Measurements from ENCODE around the gene CREBRF. TPM values are rescaled to one million over a fixed set of nuclear protein-coding genes. Genes with fewer than 3 reads are reported as not detected.
A peak's percentile ranks its signal among the peaks of the same experiment; 100 is the strongest.

The CREBRF gene
- total and polyA plus RNA-seq, 2 of the 4 experiments (the other 2 are of a cell fraction): 3.2 to 16.1 TPM

DNA sequence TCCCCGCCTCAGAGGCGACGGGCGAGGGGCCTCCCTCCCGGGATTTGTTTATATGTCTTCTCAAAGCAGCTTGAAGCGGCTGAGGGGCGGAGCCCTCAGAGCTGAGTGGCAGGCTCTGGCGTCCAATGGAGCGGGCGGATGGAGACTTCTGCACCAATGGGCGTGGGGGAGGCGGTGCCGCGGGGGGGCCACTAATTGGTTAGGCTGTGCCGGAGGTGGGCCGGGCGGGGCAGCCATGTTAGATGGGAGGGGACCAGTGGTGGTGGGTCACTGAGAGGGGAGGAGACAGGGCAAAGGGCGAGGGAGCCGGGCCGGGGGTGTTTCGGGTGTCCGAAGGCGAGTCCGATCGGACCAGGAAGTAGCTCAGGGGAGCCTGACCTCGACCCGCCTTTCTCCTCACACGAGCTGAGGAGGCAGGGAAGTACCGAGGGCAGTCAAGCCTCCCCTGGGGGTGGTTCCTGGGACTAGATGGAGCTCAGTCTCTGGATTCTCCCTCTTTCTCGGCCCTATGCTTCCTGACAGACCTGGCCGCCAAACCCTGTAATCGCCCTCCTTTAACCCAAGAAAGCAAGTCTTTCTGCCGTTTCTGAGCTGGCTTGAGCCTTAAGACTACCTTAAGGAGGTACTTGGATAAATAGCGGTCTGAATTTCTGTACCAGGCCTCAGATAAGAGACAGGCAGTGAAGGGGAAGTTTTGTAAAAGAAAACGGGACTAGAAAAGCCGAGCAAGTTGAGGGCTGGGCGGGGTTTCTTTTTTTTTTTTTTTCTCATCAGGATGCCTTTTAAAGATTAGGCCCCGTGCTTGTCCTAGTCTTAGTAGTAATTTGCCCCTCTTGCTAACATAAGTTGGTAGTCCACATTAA is 1.1 kb downstream of the CREBRF start:
- H3K27me3 ChIP-seq (ENCODE audit: control insufficient read depth, insufficient read depth, low read length): no peaks in the 10 kb centered on the region
- H3K9me1 ChIP-seq (ENCODE audit: insufficient read depth, low read length): 0 out of 2 replicates have a peak, but pooled peaks cover 3% of the 10 kb centered on the region
- in situ Hi-C loops (cut with MboI; ENCODE audit: low sequenced_read_pairs): no loop called here
- ATAC-seq (ENCODE audit: low read depth) (peak; percentile 87), DNase-seq (peak; percentile 97)
- H3K9me3 ChIP-seq (ENCODE audit: control insufficient read depth, insufficient read depth, low read length): no peaks in the 10 kb centered on the region
- H3K14ac ChIP-seq (replicated peaks; ENCODE audit: low read depth, low read length): peak overlapping the region; percentile 93
- H4K20me1 ChIP-seq (ENCODE audit: insufficient read depth, low read length): no peaks in the 10 kb centered on the region
- peak overlapping the region; percentile 84 for H3K23ac ChIP-seq (ENCODE audit: low read depth, low read length)
- H2AK9ac ChIP-seq (replicated peaks; ENCODE audit: low read depth, low read length, poor library complexity): peak overlapping the region; percentile 95
- CTCF ChIA-PET: interaction anchor here (0.6 to 1.1 kb wide), 5 partner anchors 47 to 357 kb away, joined by 3 to 7 read pairs (median 5); no protein-coding TSS in a partner anchor
- H3K9ac ChIP-seq (ENCODE audit: low read depth, low read length): peak overlapping the region; percentile 99
- H2BK15ac ChIP-seq (ENCODE audit: low read depth, low read length): peak overlapping the region; percentile 46; the same call in 1 of the 3 replicates
- H2BK120ac ChIP-seq (ENCODE audit: low read depth, low read length): peak overlapping the region; percentile 56
- 0% methylated on average over 18 of the region's 38 CpGs; no CpG with 5 or more reads in 1 of the 2 experiments for WGBS, 2 experiments (ENCODE audit: extremely low coverage in 2 of 2, insufficient read length in 1 of 2)
- peak overlapping the region; percentile 96 for H3K4me2 ChIP-seq (ENCODE audit: low read depth, low read length)
- intact Hi-C loops (cut with micrococcal nuclease): loop anchor here (1.0 to 5.0 kb wide), 4 partner anchors 37 to 345 kb away; no protein-coding TSS in a partner anchor
- H2BK5ac ChIP-seq (ENCODE audit: low read depth, low read length, poor library complexity, severe bottlenecking): peak overlapping the region; percentile 97
- H3K4me3 ChIP-seq (ENCODE audit: insufficient read depth, low read depth, low read length): peak overlapping the region; percentile 97
- peak overlapping the region; percentile 96 for H2AFZ ChIP-seq (replicated peaks; ENCODE audit: low read length, poor library complexity)
- H3K56ac ChIP-seq (ENCODE audit: extremely low read depth, insufficient read depth, low read length): peak overlapping the region; percentile 95
- H3K79me1 ChIP-seq (ENCODE audit: low read depth in 1 of 2, low read length in 2 of 2): peaks cover 7 to 17% of the 10 kb centered on the region in 2 experiments; a peak in 3 of 4 replicates
- POLR2A ChIA-PET (ENCODE audit: unreplicated experiment): interaction anchor here (0.5 to 1.0 kb wide), 7 partner anchors 58 to 488 kb away, joined by 3 to 7 read pairs (median 6); partner anchors contain the start of gene ATP6V0E1
- H2BK20ac ChIP-seq (ENCODE audit: low read depth, low read length): 0 out of 2 replicates have a peak overlapping the region, but pooled peaks have one; percentile 3
- peak overlapping the region; percentile 99 for H4K5ac ChIP-seq (ENCODE audit: low read depth, low read length)
- peak overlapping the region; percentile 90 for H3K27ac ChIP-seq (ENCODE audit: insufficient read depth, low read length)
- BruUV-seq (replicated peaks): TSS peak; percentile 40
- peak overlapping the region; percentile 52 to 92 for H4K8ac ChIP-seq (ENCODE audit: low read depth in 2 of 2, low read length in 2 of 2)
- peak overlapping the region; percentile 88 for H3K4ac ChIP-seq (ENCODE audit: low read depth, low read length)
- peak overlapping the region; percentile 98 for H3K18ac ChIP-seq (ENCODE audit: low read depth, low read length)
- peaks cover 4% of the 10 kb centered on the region; the same call in 1 of the 2 replicates for H3K36me3 ChIP-seq (ENCODE audit: control insufficient read depth, insufficient read depth, low read length)
- peak overlapping the region; percentile 68; the same call in 1 of the 2 replicates for H2AK5ac ChIP-seq (ENCODE audit: low read depth, low read length)
- no peaks in the 10 kb centered on the region; the same call in 1 of the 2 replicates for H3K4me1 ChIP-seq (ENCODE audit: control insufficient read depth, insufficient read depth, low read length)
- dilution Hi-C loops (cut with HindIII; ENCODE audit: low sequenced_read_pairs, unreplicated experiment): no loop called here
- peak overlapping the region; percentile 92 for H4K91ac ChIP-seq (ENCODE audit: insufficient read depth, low read depth, low read length)
- TF ChIP-seq SMC3 (IDR thresholded peaks at IDR 0.05; ENCODE audit: low read depth, low read length): no peak
- peak; percentile 62; the same call in 1 of the 2 replicates for TF ChIP-seq MAZ (IDR thresholded peaks at IDR 0.05; ENCODE audit: borderline replicate concordance, low read depth, low read length)
- TF ChIP-seq CEBPB (IDR thresholded peaks at IDR 0.05; ENCODE audit: low read depth, low read length): no peak
- TF ChIP-seq RAD21 (IDR thresholded peaks at IDR 0.05; ENCODE audit: low read length): no peak
- TF ChIP-seq, protein P1, sequence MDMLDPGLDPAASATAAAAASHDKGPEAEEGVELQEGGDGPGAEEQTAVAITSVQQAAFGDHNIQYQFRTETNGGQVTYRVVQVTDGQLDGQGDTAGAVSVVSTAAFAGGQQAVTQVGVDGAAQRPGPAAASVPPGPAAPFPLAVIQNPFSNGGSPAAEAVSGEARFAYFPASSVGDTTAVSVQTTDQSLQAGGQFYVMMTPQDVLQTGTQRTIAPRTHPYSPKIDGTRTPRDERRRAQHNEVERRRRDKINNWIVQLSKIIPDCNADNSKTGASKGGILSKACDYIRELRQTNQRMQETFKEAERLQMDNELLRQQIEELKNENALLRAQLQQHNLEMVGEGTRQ (IDR thresholded peaks at IDR 0.05; ENCODE audit: low read depth, low read length): no peak
- no peak for TF ChIP-seq BHLHE40 (IDR thresholded peaks at IDR 0.05; ENCODE audit: low read depth, low read length)
- TF ChIP-seq NFE2L2 (IDR thresholded peaks at IDR 0.05; ENCODE audit: low read depth, low read length): no peak
- TF ChIP-seq, protein P2, sequence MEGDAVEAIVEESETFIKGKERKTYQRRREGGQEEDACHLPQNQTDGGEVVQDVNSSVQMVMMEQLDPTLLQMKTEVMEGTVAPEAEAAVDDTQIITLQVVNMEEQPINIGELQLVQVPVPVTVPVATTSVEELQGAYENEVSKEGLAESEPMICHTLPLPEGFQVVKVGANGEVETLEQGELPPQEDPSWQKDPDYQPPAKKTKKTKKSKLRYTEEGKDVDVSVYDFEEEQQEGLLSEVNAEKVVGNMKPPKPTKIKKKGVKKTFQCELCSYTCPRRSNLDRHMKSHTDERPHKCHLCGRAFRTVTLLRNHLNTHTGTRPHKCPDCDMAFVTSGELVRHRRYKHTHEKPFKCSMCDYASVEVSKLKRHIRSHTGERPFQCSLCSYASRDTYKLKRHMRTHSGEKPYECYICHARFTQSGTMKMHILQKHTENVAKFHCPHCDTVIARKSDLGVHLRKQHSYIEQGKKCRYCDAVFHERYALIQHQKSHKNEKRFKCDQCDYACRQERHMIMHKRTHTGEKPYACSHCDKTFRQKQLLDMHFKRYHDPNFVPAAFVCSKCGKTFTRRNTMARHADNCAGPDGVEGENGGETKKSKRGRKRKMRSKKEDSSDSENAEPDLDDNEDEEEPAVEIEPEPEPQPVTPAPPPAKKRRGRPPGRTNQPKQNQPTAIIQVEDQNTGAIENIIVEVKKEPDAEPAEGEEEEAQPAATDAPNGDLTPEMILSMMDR (conservative IDR thresholded peaks at IDR 0.05; ENCODE audit: low read depth, low read length): 0 out of 2 replicates have a peak, but pooled peaks have one; percentile 14
- peak; percentile 71; the same call in 1 of the 2 replicates for TF ChIP-seq FOS (IDR thresholded peaks at IDR 0.05; ENCODE audit: low read depth, low read length)
- TF ChIP-seq CHD1 (IDR thresholded peaks at IDR 0.05; ENCODE audit: low read depth, low read length): no peak
- TF ChIP-seq POLR2A (IDR thresholded peaks at IDR 0.05; ENCODE audit: low read depth, low read length): peak; percentile 38; the same call in 1 of the 2 replicates
- no peak for TF ChIP-seq MXI1 (IDR thresholded peaks at IDR 0.05; ENCODE audit: borderline replicate concordance, low read depth, low read length)

All from IMR-90 (cell line).